ENCODE results near the gene HLA-DMA.

Gene HLA-DMA

DNA sequence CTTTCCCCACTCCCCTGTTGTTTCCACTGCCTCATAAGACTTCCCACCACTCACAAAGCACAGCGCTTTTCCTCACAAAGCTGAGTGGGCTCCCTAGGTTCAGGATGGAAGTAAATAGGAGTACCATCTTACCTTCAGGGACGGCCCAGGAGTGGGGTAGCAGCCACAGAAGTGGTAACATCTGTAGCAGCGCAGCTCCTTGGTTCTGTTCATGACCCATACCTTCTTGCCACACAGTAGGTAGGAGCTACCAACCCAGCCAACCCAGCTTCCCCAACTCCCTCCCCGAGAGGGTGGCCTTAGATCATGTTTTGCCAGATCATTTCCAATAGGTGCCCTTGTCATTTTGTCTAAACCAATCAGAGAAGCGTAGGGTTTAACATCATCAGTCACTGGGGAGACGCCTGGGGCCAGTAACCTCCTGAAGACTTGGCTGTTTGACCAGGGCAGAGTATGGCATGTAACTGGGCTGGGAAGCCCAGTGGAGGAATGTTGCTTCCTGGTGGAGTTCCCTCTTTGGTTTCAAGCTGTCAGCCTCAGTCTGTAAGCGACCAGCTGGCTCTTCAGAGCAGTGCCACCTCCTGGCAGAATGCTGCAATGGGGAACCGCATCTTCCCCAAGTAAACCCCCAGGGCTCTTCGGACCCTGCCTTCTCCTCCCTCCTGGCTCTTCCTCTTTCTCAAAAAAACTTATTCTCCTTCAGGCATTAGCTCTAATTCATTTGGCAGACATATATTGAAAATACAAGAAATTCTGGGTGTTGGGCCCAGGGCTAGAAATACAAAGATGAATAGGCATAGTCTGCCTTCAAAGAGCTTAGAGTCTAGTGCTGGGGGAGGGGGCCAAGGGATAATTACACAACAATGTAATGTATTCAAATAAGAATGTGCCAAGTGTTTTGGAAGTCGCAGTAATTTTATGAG lies at the start of gene HLA-DMA:
HLA-DMA (minus strand) TSS at position 281 of the 923 bp plus-strand sequence; CDS start at position 220, 61 bp downstream.
- peak in 1 of 2 donors; percentile 62 for DNase-seq (ENCODE audit: low read depth in 2 of 2)

DNA sequence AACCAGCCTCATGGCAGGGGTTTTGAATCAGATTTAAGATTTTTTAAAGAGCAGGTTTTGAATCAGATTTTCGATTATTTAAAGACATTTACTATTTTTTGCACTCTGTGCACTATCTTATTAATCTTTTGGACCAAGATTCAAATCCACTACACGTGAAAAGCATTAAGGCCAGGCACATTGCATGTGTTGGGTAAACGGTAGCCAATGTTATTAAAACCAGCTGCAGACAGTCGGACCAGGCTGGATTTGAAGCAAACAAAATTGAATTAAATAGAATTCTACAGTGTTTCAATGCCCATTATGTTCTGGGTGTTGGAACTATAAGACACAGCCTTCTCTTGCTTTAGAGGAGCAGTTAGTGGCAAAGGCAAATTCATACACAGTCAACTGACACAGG lies 48.8 kb upstream of the HLA-DMA start:
- no peak for DNase-seq (ENCODE audit: low read depth in 2 of 2)

DNA sequence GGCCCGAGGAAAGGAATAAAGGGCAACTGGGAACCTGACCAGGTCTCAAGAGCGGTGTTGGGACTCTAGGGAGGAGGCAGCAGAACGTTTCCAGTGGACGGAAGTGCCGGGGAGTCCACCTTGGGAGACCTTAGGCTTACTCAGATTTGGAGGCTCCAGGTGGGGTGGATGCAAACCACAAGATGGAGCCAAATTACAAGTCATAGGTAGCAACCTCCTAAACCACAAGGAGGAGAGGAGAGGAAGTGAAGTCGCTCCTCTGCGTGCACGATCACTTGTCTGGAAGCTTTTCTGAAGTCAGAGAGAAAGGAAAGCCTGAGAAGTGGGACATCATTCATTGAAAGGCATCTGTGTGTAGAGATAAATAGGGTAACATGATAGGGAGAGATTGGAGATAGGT lies 47.2 kb upstream of the HLA-DMA start:
- DNase-seq (ENCODE audit: low read depth in 2 of 2) = no peak

- no peak for DNase-seq (ENCODE audit: low read depth in 2 of 2)
Observed at GRCh38 chr6:32995448-32995847, 42.6 kb upstream of the HLA-DMA start.

- DNase-seq (ENCODE audit: low read depth in 2 of 2) = no peak
Observed at GRCh38 chr6:32993363-32993973, 40.6 kb upstream of the HLA-DMA start.

GRCh38 chr6:32991972-32992371 lies 39.1 kb upstream of the HLA-DMA start:
- DNase-seq (ENCODE audit: low read depth in 2 of 2) = no peak

GRCh38 chr6:32989368-32989767 lies 36.5 kb upstream of the HLA-DMA start:
- no peak for DNase-seq (ENCODE audit: low read depth in 2 of 2)

GRCh38 chr6:32984622-32985389 lies 31.9 kb upstream of the HLA-DMA start:
- DNase-seq (ENCODE audit: low read depth in 2 of 2) = peak; percentile 70 to 73

DNA sequence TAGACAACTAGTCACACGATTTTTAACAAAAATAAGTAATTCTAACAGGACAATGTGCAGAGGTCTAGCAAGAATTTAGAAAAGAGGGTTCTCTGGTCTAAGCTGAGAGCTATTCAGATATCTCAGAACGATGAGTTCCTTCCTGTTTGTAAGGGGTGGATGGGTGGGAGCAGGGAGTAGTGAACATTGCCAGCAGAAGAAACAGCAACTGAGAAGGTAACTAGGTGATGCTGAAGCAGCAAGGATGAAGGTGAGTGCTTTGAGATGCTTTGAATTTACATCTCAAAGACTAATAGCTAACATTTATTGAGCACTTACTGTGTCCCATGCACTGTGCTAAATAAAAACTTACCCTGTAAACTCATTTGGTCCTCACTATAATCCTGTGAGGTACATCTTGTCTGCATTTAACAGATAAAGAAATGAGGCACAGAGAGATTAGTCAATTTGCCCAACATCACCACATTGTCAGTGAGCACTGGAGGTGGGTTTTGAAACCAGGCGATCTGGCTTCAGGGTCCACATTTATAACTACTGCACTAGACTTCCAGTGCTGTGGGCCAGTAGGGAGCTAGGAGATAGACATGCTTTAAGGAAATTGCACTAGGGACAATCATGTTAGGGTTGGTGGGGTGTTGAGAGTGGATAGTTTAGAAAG lies 31.2 kb upstream of the HLA-DMA start:
- no peak for DNase-seq (ENCODE audit: low read depth in 2 of 2)

DNA sequence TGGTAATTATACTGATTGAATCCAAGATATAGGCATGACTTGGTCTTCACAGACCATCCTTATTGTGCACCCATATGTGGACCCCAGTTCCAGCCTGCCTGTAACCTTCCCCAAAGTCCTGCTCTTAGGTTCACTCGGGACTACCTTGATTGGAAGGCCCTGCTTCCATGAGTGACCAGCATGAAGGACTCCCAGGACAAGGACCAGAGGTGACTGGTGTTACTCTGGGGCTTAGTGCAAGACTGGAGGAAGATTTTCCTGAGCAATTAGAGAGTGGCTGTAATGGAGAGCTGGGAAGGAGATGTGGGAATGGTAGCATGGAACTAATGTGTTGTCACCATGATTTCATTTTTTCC lies 30.6 kb upstream of the HLA-DMA start:
- no peak for DNase-seq (ENCODE audit: low read depth in 2 of 2)

DNA sequence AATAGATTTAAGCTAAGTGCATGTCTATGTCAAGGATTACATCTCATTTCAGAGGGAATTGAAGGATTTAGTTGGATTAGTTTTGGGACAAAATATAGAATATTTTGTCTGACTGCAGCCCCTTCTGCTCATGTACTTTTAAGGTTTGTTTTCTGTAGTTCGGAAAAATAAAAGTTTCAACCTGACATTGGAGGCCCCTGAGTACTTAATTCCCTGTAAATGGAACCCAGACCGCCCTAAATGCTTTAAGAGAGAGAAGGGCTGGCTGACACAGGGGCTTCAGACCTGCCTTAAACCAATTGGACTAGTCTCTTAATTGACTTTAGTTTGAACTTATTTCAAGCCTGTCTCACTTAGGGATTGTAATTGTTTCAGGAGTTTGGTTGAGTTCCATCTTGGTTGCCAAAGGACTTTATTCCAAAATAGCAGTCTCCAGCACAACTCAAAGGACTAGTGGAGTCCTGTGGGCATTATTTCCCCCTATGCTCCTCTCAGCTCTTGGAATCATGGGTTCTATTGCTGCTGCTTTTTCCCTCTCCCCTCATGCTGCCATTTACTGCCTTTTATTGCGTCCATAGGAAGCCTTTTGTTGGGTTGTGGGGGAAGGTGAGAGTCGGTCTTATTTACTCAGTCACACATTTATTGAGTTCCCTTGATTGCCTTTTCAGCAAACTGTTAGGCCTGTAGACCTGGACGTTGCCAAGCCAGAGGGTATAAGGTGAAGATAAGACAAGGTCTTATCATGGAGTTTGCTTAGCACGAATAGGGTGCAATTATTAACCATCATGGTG lies 30.0 kb upstream of the HLA-DMA start:
- no peak for DNase-seq (ENCODE audit: low read depth in 2 of 2)

- DNase-seq (ENCODE audit: low read depth in 2 of 2) = no peak
Observed at GRCh38 chr6:32982084-32982701, 29.3 kb upstream of the HLA-DMA start.

GRCh38 chr6:32980488-32981038 lies 27.7 kb upstream of the HLA-DMA start:
- no peak for DNase-seq (ENCODE audit: low read depth in 2 of 2)

GRCh38 chr6:32979720-32980487 lies 27.0 kb upstream of the HLA-DMA start:
- DNase-seq (ENCODE audit: low read depth in 2 of 2) = no peak

- DNase-seq (ENCODE audit: low read depth in 2 of 2) = no peak
Observed at GRCh38 chr6:32977953-32978324, 25.0 kb upstream of the HLA-DMA start.

GRCh38 chr6:32977272-32977952 lies 24.5 kb upstream of the HLA-DMA start:
- DNase-seq (ENCODE audit: low read depth in 2 of 2) = no peak

GRCh38 chr6:32976334-32977069 lies 23.6 kb upstream of the HLA-DMA start:
- DNase-seq (ENCODE audit: low read depth in 2 of 2) = no peak

DNA sequence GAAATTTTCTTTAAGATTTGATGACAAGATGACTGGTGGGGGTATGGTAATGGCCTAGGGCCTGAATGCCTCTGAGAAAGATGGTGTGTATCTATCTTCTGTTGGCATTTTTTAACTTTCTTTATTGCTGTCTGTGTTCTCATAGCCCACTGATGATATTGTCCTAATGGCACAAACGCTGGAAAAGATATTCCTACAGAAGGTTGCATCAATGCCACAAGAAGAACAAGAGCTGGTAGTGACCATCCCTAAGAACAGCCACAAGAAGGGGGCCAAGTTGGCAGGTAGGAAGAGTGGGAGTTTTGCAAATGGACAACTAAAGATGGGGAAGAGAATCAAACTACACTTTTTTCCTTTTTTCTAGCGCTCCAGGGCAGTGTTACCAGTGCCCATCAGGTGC lies 23.0 kb upstream of the HLA-DMA start:
- no peak for DNase-seq (ENCODE audit: low read depth in 2 of 2)

Data from stimulated activated CD8-positive, alpha-beta memory T cell treated with anti-CD3 and anti-CD28 coated beads, Interleukin-15, amount 100 ng/mL, for 48 hours (primary cell).